OCI-LY7 (cell line): ENCODE measurements around the gene TAS2R43. TPM values are rescaled to one million over a fixed set of nuclear protein-coding genes. Genes with fewer than 3 reads are reported as not detected.

Experiments
- BruUV-seq: library from RNA; stranded (reverse); fragments of 400-500 nt; replicated peaks from 2 replicates; lab custom pipeline; 2021; lab: Mats Ljungman, UMichigan
- CTCF ChIA-PET: fragments of 300-600 bp; sonication (Branson Sonifier 250); formaldehyde crosslinking; loops from one replicate; lab custom pipeline; 2022; ENCODE audit warnings: antibody characterized with exemption; ENCODE audit not compliant: unreplicated experiment; lab: Charles Lee
- POLR2A ChIA-PET: fragments of 300-600 bp; sonication (Branson Sonifier 250); formaldehyde crosslinking; loops from one replicate; lab custom pipeline; 2022; ENCODE audit warnings: antibody characterized with exemption; lab: Charles Lee
- DNase-seq: peaks from one replicate; pipeline ENCODE4 v3.0.0-alpha.2; 2015; ENCODE audit warnings: low spot score
- H2AFZ ChIP-seq: fragments of 200-600 bp; sonication (generic), shearing (Covaris generic); 2 replicates; pipeline ENCODE4 v1.6.1; 2014; ENCODE audit warnings: mild to moderate bottlenecking, antibody characterized with exemption, low read length, moderate library complexity
- H3K27ac ChIP-seq: fragments of 200-600 bp; sonication (generic); 2 replicates; pipeline ENCODE4 v1.5.1; 2014; ENCODE audit warnings: mixed run types, low read depth, mild to moderate bottlenecking, moderate library complexity, low read length, inconsistent platforms; ENCODE audit not compliant: poor library complexity, severe bottlenecking
- H3K36me3 ChIP-seq: fragments of 200-600 bp; sonication (generic); 2 replicates; pipeline ENCODE4 v1.6.1; 2014; ENCODE audit warnings: mild to moderate bottlenecking, antibody characterized with exemption, low read length, moderate library complexity, mixed read lengths; ENCODE audit not compliant: insufficient read depth
- H3K4me1 ChIP-seq: fragments of 200-600 bp; sonication (generic); 2 replicates; pipeline ENCODE4 v1.5.1; 2014; ENCODE audit warnings: mild to moderate bottlenecking, low read length; ENCODE audit not compliant: insufficient read depth, poor library complexity, severe bottlenecking
- H3K4me2 ChIP-seq: fragments of 200-600 bp; sonication (generic); 2 replicates; pipeline ENCODE4 v1.6.1; 2014; ENCODE audit warnings: mild to moderate bottlenecking, low read length
- H3K4me3 ChIP-seq: fragments of 200-600 bp; sonication (generic); 2 replicates; pipeline ENCODE4 v1.5.1; 2014; ENCODE audit warnings: mild to moderate bottlenecking, low read depth, low read length; ENCODE audit not compliant: poor library complexity, severe bottlenecking
- H3K79me2 ChIP-seq: fragments of 200-600 bp; sonication (generic); 2 replicates; pipeline ENCODE4 v1.6.1; 2016; ENCODE audit warnings: low read depth, mild to moderate bottlenecking, low read length, moderate library complexity, mixed read lengths; ENCODE audit not compliant: insufficient read depth
- H3K9me2 ChIP-seq: fragments of 200-600 bp; sonication (generic); 2 replicates; pipeline ENCODE4 v1.6.1; 2016; ENCODE audit warnings: mild to moderate bottlenecking, low read length, mixed read lengths; ENCODE audit not compliant: insufficient read depth
- H3K9me3 ChIP-seq: fragments of 200-600 bp; sonication (generic); 2 replicates; pipeline ENCODE4 v1.6.1; 2014; ENCODE audit warnings: mild to moderate bottlenecking, mixed run types, low read length, mixed read lengths
- H4K20me1 ChIP-seq: fragments of 200-600 bp; sonication (generic); 2 replicates; pipeline ENCODE4 v1.6.1; 2014; ENCODE audit warnings: mild to moderate bottlenecking, antibody characterized with exemption, low read length, moderate library complexity, mixed read lengths; ENCODE audit not compliant: insufficient read depth
- EZH2phosphoT487 ChIP-seq: fragments of 200-600 bp; sonication (generic); IDR thresholded peaks from 2 replicates; pipeline ENCODE4 v1.6.1; 2018; ENCODE audit warnings: low read depth, borderline replicate concordance, mild to moderate bottlenecking, mixed run types, antibody characterized with exemption, low read length, moderate library complexity, mixed read lengths
- intact Hi-C: fragments of 100-400 bp; cut with micrococcal nuclease; formaldehyde crosslinking; loops from one replicate; pipeline ENCODE4 v1.10.0; 2022; ENCODE audit not compliant: unreplicated experiment
- total RNA-seq, 2 experiments: library from RNA; depleted of rRNA in 1 of 2; stranded (reverse); fragments of >200 nt in 1 of 2; shearing (Covaris generic) in 1 of 2; gene quantifications; 2 replicates each; pipeline ENCODE4 v1.2.3, GENCODE V29; 2014 to 2022
- TF ChIP-seq, protein P1 (sequence below): fragments of 200-600 bp; sonication (generic); conservative IDR thresholded peaks from 2 replicates; pipeline ENCODE4 v1.5.1; 2014; ENCODE audit warnings: mild to moderate bottlenecking, antibody characterized with exemption, low read length, moderate library complexity, mixed read lengths

TAS2R43 gene
- total RNA-seq, 2 experiments from 2014 or later = 3.0 to 4.7 TPM

DNA sequence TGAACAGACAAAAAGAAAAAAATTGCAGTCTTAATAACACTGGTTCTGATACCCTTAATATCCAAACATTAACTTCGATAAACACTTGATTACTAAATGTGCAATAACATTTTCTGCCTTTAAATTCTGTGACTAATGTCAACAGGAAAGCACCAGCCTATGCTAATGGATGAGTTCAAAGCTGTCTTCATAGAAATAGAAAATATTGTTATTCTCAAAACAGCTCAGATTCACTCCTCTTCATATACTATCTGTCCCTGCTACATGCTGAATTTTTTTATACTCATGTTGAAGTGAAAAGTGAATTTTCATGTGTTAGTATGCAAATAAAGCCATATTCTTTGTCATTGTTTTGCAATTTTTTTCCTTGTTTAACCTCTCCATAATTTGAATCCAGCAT lies 13.9 kb downstream of the TAS2R43 start:
- DNase-seq = no peak
- Histone ChIP-seq H3K4me2 (no peak overlapping the region), H3K4me3 (no peak overlapping the region), H2AFZ (no peak overlapping the region), H3K79me2 (no peaks in the 10 kb centered on the region), H3K9me2 (no peaks in the 10 kb centered on the region), H3K9me3 (peaks cover 15% of the 10 kb centered on the region; the same call in 1 of the 2 replicates), H3K27ac (no peak overlapping the region), H4K20me1 (no peaks in the 10 kb centered on the region), H3K36me3 (no peaks in the 10 kb centered on the region), H3K4me1 (no peaks in the 10 kb centered on the region)
- TF ChIP-seq, protein P1, sequence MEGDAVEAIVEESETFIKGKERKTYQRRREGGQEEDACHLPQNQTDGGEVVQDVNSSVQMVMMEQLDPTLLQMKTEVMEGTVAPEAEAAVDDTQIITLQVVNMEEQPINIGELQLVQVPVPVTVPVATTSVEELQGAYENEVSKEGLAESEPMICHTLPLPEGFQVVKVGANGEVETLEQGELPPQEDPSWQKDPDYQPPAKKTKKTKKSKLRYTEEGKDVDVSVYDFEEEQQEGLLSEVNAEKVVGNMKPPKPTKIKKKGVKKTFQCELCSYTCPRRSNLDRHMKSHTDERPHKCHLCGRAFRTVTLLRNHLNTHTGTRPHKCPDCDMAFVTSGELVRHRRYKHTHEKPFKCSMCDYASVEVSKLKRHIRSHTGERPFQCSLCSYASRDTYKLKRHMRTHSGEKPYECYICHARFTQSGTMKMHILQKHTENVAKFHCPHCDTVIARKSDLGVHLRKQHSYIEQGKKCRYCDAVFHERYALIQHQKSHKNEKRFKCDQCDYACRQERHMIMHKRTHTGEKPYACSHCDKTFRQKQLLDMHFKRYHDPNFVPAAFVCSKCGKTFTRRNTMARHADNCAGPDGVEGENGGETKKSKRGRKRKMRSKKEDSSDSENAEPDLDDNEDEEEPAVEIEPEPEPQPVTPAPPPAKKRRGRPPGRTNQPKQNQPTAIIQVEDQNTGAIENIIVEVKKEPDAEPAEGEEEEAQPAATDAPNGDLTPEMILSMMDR = no peak
- TF ChIP-seq EZH2phosphoT487 = no peak
- intact Hi-C loops = no loop called here
- CTCF ChIA-PET = no interaction called here
- POLR2A ChIA-PET = no interaction called here
- no TSS peak for BruUV-seq

DNA sequence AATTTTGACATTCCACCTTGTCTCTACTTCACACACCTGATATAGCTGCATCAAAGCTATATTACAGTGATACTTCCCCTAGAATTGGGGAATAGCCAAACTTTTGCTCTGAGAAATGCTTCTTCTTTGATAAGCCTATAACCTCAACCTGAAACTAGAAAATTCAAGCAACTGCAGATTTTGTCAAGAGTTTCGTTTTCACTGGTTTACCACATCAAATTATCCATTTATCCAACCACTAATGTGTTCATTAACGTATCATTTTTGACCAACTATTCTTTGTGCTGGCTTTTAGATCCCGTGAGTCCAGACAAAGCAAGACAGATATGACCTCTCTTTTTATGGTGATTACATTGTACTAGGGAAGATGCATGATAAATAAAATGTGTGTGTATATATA lies 16.5 kb downstream of the TAS2R43 start:
- ChIA-PET POLR2A (interaction anchor here (1.2 kb wide), 1 partner anchor 9 kb away, joined by 3 read pairs; no protein-coding TSS in a partner anchor), CTCF (no interaction called here)
- TF ChIP-seq EZH2phosphoT487 = no peak
- TF ChIP-seq, protein P1 = no peak
- no peak overlapping the region for H2AFZ ChIP-seq
- peaks cover 4% of the 10 kb centered on the region; the same call in 1 of the 2 replicates for H3K9me3 ChIP-seq
- H3K36me3 ChIP-seq = no peaks in the 10 kb centered on the region
- H4K20me1 ChIP-seq = no peaks in the 10 kb centered on the region
- no peak overlapping the region for H3K4me3 ChIP-seq
- no peaks in the 10 kb centered on the region for H3K4me1 ChIP-seq
- H3K4me2 ChIP-seq = no peak overlapping the region
- no peaks in the 10 kb centered on the region for H3K79me2 ChIP-seq
- DNase-seq = no peak
- no peaks in the 10 kb centered on the region for H3K9me2 ChIP-seq
- intact Hi-C loops = no loop called here
- BruUV-seq = no TSS peak
- H3K27ac ChIP-seq = no peak overlapping the region

GRCh38 chr12:11071414-11071813 lies 20.7 kb downstream of the TAS2R43 start:
- H3K9me3 ChIP-seq = no peaks in the 10 kb centered on the region
- POLR2A ChIA-PET = no interaction called here
- H3K36me3 ChIP-seq = no peaks in the 10 kb centered on the region
- no peak overlapping the region for H3K4me3 ChIP-seq
- no peak overlapping the region for H3K27ac ChIP-seq
- H3K79me2 ChIP-seq = no peaks in the 10 kb centered on the region
- intact Hi-C loops = no loop called here
- CTCF ChIA-PET = no interaction called here
- DNase-seq = no peak
- BruUV-seq = no TSS peak
- H3K4me2 ChIP-seq = no peak overlapping the region
- no peak overlapping the region for H2AFZ ChIP-seq
- H4K20me1 ChIP-seq = no peaks in the 10 kb centered on the region
- H3K4me1 ChIP-seq = no peaks in the 10 kb centered on the region
- TF ChIP-seq EZH2phosphoT487 = no peak
- TF ChIP-seq, protein P1 = no peak
- H3K9me2 ChIP-seq = no peaks in the 10 kb centered on the region
